Spinal cord (tissue), 10 donors: ENCODE results near the gene NOLC1. TPM values are rescaled to one million over a fixed set of nuclear protein-coding genes. Genes with fewer than 3 reads are reported as not detected.

Source experiments
- DNase-seq, 6 donors: peaks; one replicate each; pipeline versions ENCODE4 v3.0.0 to v3.0.0-alpha.2; 2013 to 2015; ENCODE audit warnings: low spot score in 6 of 6, low read depth in 4 of 6
- H3K27ac ChIP-seq: one replicate; pipeline ENCODE4 v1.5.1; 2013; ENCODE audit warnings: low read depth, low read length, control low read depth
- H3K27me3 ChIP-seq: one replicate; pipeline ENCODE4 v1.6.1; 2013; ENCODE audit warnings: low read length; ENCODE audit not compliant: control insufficient read depth, insufficient read depth
- H3K36me3 ChIP-seq: one replicate; pipeline ENCODE4 v1.6.1; 2013; ENCODE audit warnings: low read length; ENCODE audit not compliant: control insufficient read depth, insufficient read depth
- H3K4me1 ChIP-seq: one replicate; pipeline ENCODE4 v1.6.1; 2013; ENCODE audit warnings: low read length; ENCODE audit not compliant: control insufficient read depth, insufficient read depth
- H3K4me3 ChIP-seq: one replicate; pipeline ENCODE4 v1.5.1; 2013; ENCODE audit warnings: low read depth, low read length, control low read depth
- H3K9me3 ChIP-seq: one replicate; pipeline ENCODE4 v1.6.1; 2013; ENCODE audit warnings: low read length; ENCODE audit not compliant: control insufficient read depth, insufficient read depth
- WGBS: methylation state at CpG from one replicate; pipeline ENCODE4 v1.1.5; 2013; ENCODE audit warnings: missing lambda C conversion rate; ENCODE audit not compliant: insufficient coverage; 5-methylcytosine and 5-hydroxymethylcytosine counted together
- polyA plus RNA-seq, 2 donors: library from polyadenylated mRNA; unstranded; fragments of 120-200 nt; gene quantifications; one replicate each; pipeline ENCODE4 v1.2.1, GENCODE V29; 2013; ENCODE audit not compliant: insufficient read length in 2 of 2
- total RNA-seq, 2 donors: library from RNA; depleted of rRNA in 1 of 2; stranded (reverse); fragments of 120-200 nt in 1 of 2; fragments of >200 nt in 1 of 2; gene quantifications; one replicate each; pipeline versions ENCODE4 v1.2.3 to v1.2.4, GENCODE V29; 2013 to 2014
- donor health status: healthy.

NOLC1 gene
- total and polyA plus RNA-seq, 4 donors: 36.1 to 103 (median 68.7) TPM

GRCh38 chr10:102121739-102122372 lies 30.3 kb upstream of the NOLC1 start:
- peak overlapping the region; percentile 90 for H3K4me3 ChIP-seq
- no peaks in the 10 kb centered on the region for H3K9me3 ChIP-seq
- DNase-seq: peak in 2 of 6 donors; percentile 39 to 55
- peaks cover 44% of the 10 kb centered on the region for H3K4me1 ChIP-seq
- H3K36me3 ChIP-seq: peaks cover 5% of the 10 kb centered on the region
- H3K27me3 ChIP-seq: no peaks in the 10 kb centered on the region
- 36% methylated on average over 4 of the region's 6 CpGs for WGBS
- H3K27ac ChIP-seq: peak overlapping the region; percentile 93

GRCh38 chr10:102122450-102122849 lies 29.7 kb upstream of the NOLC1 start:
- no peaks in the 10 kb centered on the region for H3K9me3 ChIP-seq
- peak overlapping the region; percentile 93 for H3K27ac ChIP-seq
- H3K4me3 ChIP-seq: no peak overlapping the region
- no peaks in the 10 kb centered on the region for H3K27me3 ChIP-seq
- H3K4me1 ChIP-seq: peaks cover 38% of the 10 kb centered on the region
- peaks cover 5% of the 10 kb centered on the region for H3K36me3 ChIP-seq
- no CpG with 5 or more reads among the region's 1 CpG for WGBS
- no peak for DNase-seq

GRCh38 chr10:102123223-102123622 lies 29.0 kb upstream of the NOLC1 start:
- Histone ChIP-seq H3K27ac (no peak overlapping the region), H3K4me3 (no peak overlapping the region), H3K9me3 (no peaks in the 10 kb centered on the region), H3K4me1 (peaks cover 30% of the 10 kb centered on the region), H3K27me3 (no peaks in the 10 kb centered on the region), H3K36me3 (no peaks in the 10 kb centered on the region)
- 100% methylated on average over 3 of the region's 3 CpGs for WGBS
- DNase-seq: no peak

GRCh38 chr10:102131286-102132170 lies 20.7 kb upstream of the NOLC1 start:
- H3K27ac ChIP-seq: no peak overlapping the region

GRCh38 chr10:102132193-102132562 lies 20.0 kb upstream of the NOLC1 start:
- 25% methylated on average over 8 of the region's 8 CpGs for WGBS
- Histone ChIP-seq H3K4me3 (peak overlapping the region; percentile 92), H3K36me3 (no peaks in the 10 kb centered on the region), H3K9me3 (no peaks in the 10 kb centered on the region), H3K27me3 (no peaks in the 10 kb centered on the region), H3K27ac (no peak overlapping the region), H3K4me1 (peaks cover 13% of the 10 kb centered on the region)
- DNase-seq: no peak

More at GRCh38 chr10:102131286-102132170, 20.7 kb upstream of the NOLC1 start:
- Histone ChIP-seq H3K4me3 (no peak overlapping the region), H3K9me3 (no peaks in the 10 kb centered on the region), H3K4me1 (peaks cover 13% of the 10 kb centered on the region), H3K36me3 (no peaks in the 10 kb centered on the region), H3K27me3 (no peaks in the 10 kb centered on the region)
- DNase-seq: no peak
- no CpG with 5 or more reads among the region's 8 CpGs for WGBS

- H3K36me3 ChIP-seq: no peaks in the 10 kb centered on the region
- H3K27ac ChIP-seq: peak within 1 kb of the TSS; percentile 72
- peak; percentile 96 to 100 (median 99) for DNase-seq
- peak within 1 kb of the TSS; percentile 92 for H3K4me3 ChIP-seq
- 0% methylated on average over 63 of the region's 64 CpGs for whole genome bisulfite sequencing
- no peaks in the 10 kb centered on the region for H3K27me3 ChIP-seq
- H3K4me1 ChIP-seq: peaks cover 13% of the 10 kb centered on the region
- no peaks in the 10 kb centered on the region for H3K9me3 ChIP-seq
These were observed 19.4 kb upstream of the NOLC1 start, which contains the start of gene PPRC1 for GRCh38 chr10:102132563-102133372. Gene PPRC1 (plus strand): TSS chr10:102133040. CDS start chr10:102133069, 29 bp downstream.

- H3K27me3 ChIP-seq: no peaks in the 10 kb centered on the region
- peak in 2 of 6 donors; percentile 81 to 82 for DNase-seq
- H3K9me3 ChIP-seq: no peaks in the 10 kb centered on the region
- peaks cover 5% of the 10 kb centered on the region for H3K36me3 ChIP-seq
- under 1% methylated on average over 46 of the region's 48 CpGs for WGBS
- peak overlapping the region; percentile 72 for H3K27ac ChIP-seq
- H3K4me3 ChIP-seq: peak overlapping the region; percentile 92
- peaks cover 13% of the 10 kb centered on the region for H3K4me1 ChIP-seq
These were observed 18.6 kb upstream of the NOLC1 start for GRCh38 chr10:102133373-102134195.

- WGBS: 50% methylated on average over 1 of the region's 2 CpGs
- Histone ChIP-seq H3K9me3 (no peaks in the 10 kb centered on the region), H3K4me1 (peaks cover 13% of the 10 kb centered on the region), H3K36me3 (peaks cover 13% of the 10 kb centered on the region), H3K4me3 (peak overlapping the region; percentile 92), H3K27ac (peak overlapping the region; percentile 72), H3K27me3 (no peaks in the 10 kb centered on the region)
- DNase-seq: no peak
These were observed 17.8 kb upstream of the NOLC1 start for GRCh38 chr10:102134416-102134815.
